ENCODE results near the gene FLYWCH2.

The FLYWCH2 gene

GRCh38 chr16:2884041-2884451 is 1.0 kb downstream of the FLYWCH2 start:
- TF ChIP-seq CTCF (IDR thresholded peaks at IDR 0.05; ENCODE audit: low read depth, low read length, missing control alignments), result no peak
- H3K4me3 ChIP-seq (replicated peaks; ENCODE audit: low read depth, low read length), result peak overlapping the region; percentile 83
- DNase-seq (ENCODE audit: extremely low read depth, low read depth), result no peak

GRCh38 chr16:2894231-2894630 is 11.2 kb downstream of the FLYWCH2 start:
- no peak for DNase-seq (ENCODE audit: extremely low read depth, low read depth)
- H3K4me3 ChIP-seq (replicated peaks; ENCODE audit: low read depth, low read length), result no peak overlapping the region
- TF ChIP-seq CTCF (IDR thresholded peaks at IDR 0.05; ENCODE audit: low read depth, low read length, missing control alignments), result no peak

- no peak for DNase-seq (ENCODE audit: extremely low read depth, low read depth)
- no peak for TF ChIP-seq CTCF (IDR thresholded peaks at IDR 0.05; ENCODE audit: low read depth, low read length, missing control alignments)
- no peak overlapping the region for H3K4me3 ChIP-seq (replicated peaks; ENCODE audit: low read depth, low read length)
These were observed 12.8 kb downstream of the FLYWCH2 start for GRCh38 chr16:2895813-2896212.

GRCh38 chr16:2896480-2897010 is 13.5 kb downstream of the FLYWCH2 start:
- no peak for DNase-seq (ENCODE audit: extremely low read depth, low read depth)
- TF ChIP-seq CTCF (IDR thresholded peaks at IDR 0.05; ENCODE audit: low read depth, low read length, missing control alignments), result no peak
- no peak overlapping the region for H3K4me3 ChIP-seq (replicated peaks; ENCODE audit: low read depth, low read length)

- no peak overlapping the region for H3K4me3 ChIP-seq (replicated peaks; ENCODE audit: low read depth, low read length)
- TF ChIP-seq CTCF (IDR thresholded peaks at IDR 0.05; ENCODE audit: low read depth, low read length, missing control alignments), result no peak
- DNase-seq (ENCODE audit: extremely low read depth, low read depth), result no peak
These were observed 14.1 kb downstream of the FLYWCH2 start for GRCh38 chr16:2897110-2897509.

GRCh38 chr16:2898831-2899563 is 16.0 kb downstream of the FLYWCH2 start:
- TF ChIP-seq CTCF (IDR thresholded peaks at IDR 0.05; ENCODE audit: low read depth, low read length, missing control alignments), result no peak
- H3K4me3 ChIP-seq (replicated peaks; ENCODE audit: low read depth, low read length), result no peak overlapping the region
- DNase-seq (ENCODE audit: extremely low read depth, low read depth), result no peak

Measured in HFF-Myc (cell line).